Bronchial epithelial cell (primary cell): Measurements from ENCODE around the gene OR9K2. TPM values are rescaled to one million over a fixed set of nuclear protein-coding genes. Genes with fewer than 3 reads are reported as not detected.

Experiments
- DNase-seq: peaks from one replicate; pipeline ENCODE4 v3.0.0-alpha.2; 2010; ENCODE audit warnings: low read depth
- FAIRE-seq: peaks from 2 replicates; lab custom pipeline; 2011; peaks lifted over from hg19 to GRCh38; lab: Jason Lieb, UNC
- H3K27me3 ChIP-seq: 2 replicates; pipeline ENCODE4 v1.5.1; 2011; ENCODE audit warnings: low read length; ENCODE audit not compliant: control insufficient read depth, insufficient read depth
- H3K36me3 ChIP-seq: 2 replicates; pipeline ENCODE4 v1.5.1; 2011; ENCODE audit warnings: low read length; ENCODE audit not compliant: control insufficient read depth, insufficient read depth
- H3K4me3 ChIP-seq: 2 replicates; pipeline ENCODE4 v1.5.1; 2011; ENCODE audit warnings: mild to moderate bottlenecking, low read depth, low read length, control low read depth
- total RNA-seq: library from RNA; depleted of rRNA; stranded (reverse); fragments of >200 nt; gene quantifications from 2 replicates; pipeline ENCODE4 v1.2.1, GENCODE V29; 2014
- TF ChIP-seq, protein P1 (sequence below): IDR thresholded peaks from 2 replicates; pipeline ENCODE4 v1.5.1; 2011; ENCODE audit warnings: mild to moderate bottlenecking, moderate library complexity, low read length, control low read depth, inconsistent platforms; ENCODE audit not compliant: insufficient read depth, severe bottlenecking

The OR9K2 gene
- total RNA-seq, 1 donor from 2014 or later: not detected

DNA sequence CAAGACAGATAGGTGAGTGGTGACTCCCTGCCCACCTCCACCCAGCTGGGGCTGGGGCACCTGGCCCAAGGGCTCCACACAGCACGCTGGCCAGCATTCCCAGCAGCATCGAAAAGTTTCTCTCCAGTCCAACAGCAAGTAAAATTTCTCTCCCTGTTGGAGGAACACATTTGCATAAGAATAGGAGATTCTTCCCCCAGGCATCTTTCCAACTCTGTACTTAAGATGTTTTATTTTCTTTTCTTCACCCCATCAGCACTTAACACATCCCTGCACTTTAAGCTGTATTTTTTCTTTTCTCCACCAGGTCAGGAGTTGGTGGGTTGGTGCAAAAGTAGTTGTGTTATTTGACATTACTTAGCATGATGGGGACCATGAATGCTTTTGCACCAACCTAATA lies 47.2 kb downstream of the OR9K2 start:
- TF ChIP-seq, protein P1, sequence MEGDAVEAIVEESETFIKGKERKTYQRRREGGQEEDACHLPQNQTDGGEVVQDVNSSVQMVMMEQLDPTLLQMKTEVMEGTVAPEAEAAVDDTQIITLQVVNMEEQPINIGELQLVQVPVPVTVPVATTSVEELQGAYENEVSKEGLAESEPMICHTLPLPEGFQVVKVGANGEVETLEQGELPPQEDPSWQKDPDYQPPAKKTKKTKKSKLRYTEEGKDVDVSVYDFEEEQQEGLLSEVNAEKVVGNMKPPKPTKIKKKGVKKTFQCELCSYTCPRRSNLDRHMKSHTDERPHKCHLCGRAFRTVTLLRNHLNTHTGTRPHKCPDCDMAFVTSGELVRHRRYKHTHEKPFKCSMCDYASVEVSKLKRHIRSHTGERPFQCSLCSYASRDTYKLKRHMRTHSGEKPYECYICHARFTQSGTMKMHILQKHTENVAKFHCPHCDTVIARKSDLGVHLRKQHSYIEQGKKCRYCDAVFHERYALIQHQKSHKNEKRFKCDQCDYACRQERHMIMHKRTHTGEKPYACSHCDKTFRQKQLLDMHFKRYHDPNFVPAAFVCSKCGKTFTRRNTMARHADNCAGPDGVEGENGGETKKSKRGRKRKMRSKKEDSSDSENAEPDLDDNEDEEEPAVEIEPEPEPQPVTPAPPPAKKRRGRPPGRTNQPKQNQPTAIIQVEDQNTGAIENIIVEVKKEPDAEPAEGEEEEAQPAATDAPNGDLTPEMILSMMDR: no peak
- no peak for FAIRE-seq

More for the DNA sequence above, 47.2 kb downstream of the OR9K2 start:
- Histone ChIP-seq H3K4me3 (no peak overlapping the region), H3K36me3 (no peaks in the 10 kb centered on the region), H3K27me3 (no peaks in the 10 kb centered on the region)
- no peak for DNase-seq

Other genes starting within 250 kb of the OR9K2 start
- not detected in 2 replicates for gene TESPA1, start 141.6 kb upstream of the OR9K2 start, total RNA-seq
- gene NEUROD4, start 106.4 kb upstream of the OR9K2 start, total RNA-seq: not detected in 2 replicates
- not detected in 2 replicates for gene OR10A7, start 94.6 kb downstream of the OR9K2 start, total RNA-seq
- not detected in 2 replicates for gene OR6C74, start 118.2 kb downstream of the OR9K2 start, total RNA-seq
- not detected in 2 replicates for gene OR6C6, start 170.2 kb downstream of the OR9K2 start, total RNA-seq
- gene OR6C1, start 187.9 kb downstream of the OR9K2 start, total RNA-seq: not detected in 2 replicates
- gene OR6C3, start 204.3 kb downstream of the OR9K2 start, total RNA-seq: not detected in 2 replicates
- not detected in 2 replicates for gene OR6C75, start 236.6 kb downstream of the OR9K2 start, total RNA-seq